HG02885 (cell line): ENCODE data around the gene PTPRN2.

Source experiments
- ATAC-seq: cut with Tn5 transposase; IDR thresholded peaks from one replicate; pipeline ENCODE4 v1.9.1; 2021; ENCODE audit warnings: mild to moderate bottlenecking; ENCODE audit not compliant: unreplicated experiment, poor library complexity

PTPRN2 gene

GRCh38 chr7:157821959-157822687 is 765.5 kb downstream of the PTPRN2 start:
- no peak for ATAC-seq

GRCh38 chr7:157820796-157821195 is 766.8 kb downstream of the PTPRN2 start:
- ATAC-seq: no peak

GRCh38 chr7:157819455-157819807 is 768.2 kb downstream of the PTPRN2 start:
- ATAC-seq: no peak

- no peak for ATAC-seq
Observed at GRCh38 chr7:157818701-157819454, 768.7 kb downstream of the PTPRN2 start.

GRCh38 chr7:157817944-157818700 is 769.5 kb downstream of the PTPRN2 start:
- ATAC-seq: no peak

- no peak for ATAC-seq
Observed at GRCh38 chr7:157817433-157817832, 770.2 kb downstream of the PTPRN2 start.

- ATAC-seq: no peak
Observed at GRCh38 chr7:157816526-157817250, 770.9 kb downstream of the PTPRN2 start.

- ATAC-seq: no peak
Observed at GRCh38 chr7:157816086-157816485, 771.5 kb downstream of the PTPRN2 start.

- ATAC-seq: no peak
Observed at GRCh38 chr7:157815706-157816022, 772.0 kb downstream of the PTPRN2 start.

GRCh38 chr7:157814931-157815705 is 772.5 kb downstream of the PTPRN2 start:
- ATAC-seq: no peak

GRCh38 chr7:157813741-157814661 is 773.6 kb downstream of the PTPRN2 start:
- no peak for ATAC-seq

GRCh38 chr7:157813053-157813452 is 774.6 kb downstream of the PTPRN2 start:
- ATAC-seq: no peak

GRCh38 chr7:157811946-157812345 is 775.7 kb downstream of the PTPRN2 start:
- ATAC-seq: no peak

- no peak for ATAC-seq
Observed at GRCh38 chr7:157809863-157810851, 777.5 kb downstream of the PTPRN2 start.

GRCh38 chr7:157809154-157809862 is 778.3 kb downstream of the PTPRN2 start:
- no peak for ATAC-seq

GRCh38 chr7:157808042-157808441 is 779.6 kb downstream of the PTPRN2 start:
- no peak for ATAC-seq

GRCh38 chr7:157807510-157807909 is 780.1 kb downstream of the PTPRN2 start:
- no peak for ATAC-seq
